GM12874 (cell line): ENCODE data around the gene NFS1.

ENCODE experiments used
- TF ChIP-seq, protein P1 (sequence below): IDR thresholded peaks from 2 replicates; pipeline ENCODE4 v1.5.1; 2011; ENCODE audit warnings: low read depth, mild to moderate bottlenecking, control low read depth, low read length, moderate library complexity; ENCODE audit not compliant: insufficient read depth

NFS1 gene

DNA sequence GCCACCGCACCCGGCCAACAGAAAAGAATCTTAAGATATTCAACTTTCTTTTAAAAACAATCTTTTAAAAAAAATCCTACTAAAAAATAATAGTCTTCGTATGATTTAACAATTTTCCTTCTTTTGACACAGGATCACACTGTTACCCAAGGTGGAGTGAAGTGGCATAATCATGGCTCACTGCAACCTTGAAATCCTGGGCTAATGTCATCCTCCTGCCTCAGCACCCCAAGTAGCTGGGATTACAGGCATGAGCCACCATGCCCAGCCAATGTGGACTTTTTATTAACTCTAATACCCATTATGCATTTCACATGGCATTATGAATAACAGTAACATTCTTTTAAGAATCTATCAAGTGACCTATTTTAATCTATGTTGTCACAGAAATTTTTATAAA is 22.1 kb upstream of the NFS1 start:
- TF ChIP-seq, protein P1, sequence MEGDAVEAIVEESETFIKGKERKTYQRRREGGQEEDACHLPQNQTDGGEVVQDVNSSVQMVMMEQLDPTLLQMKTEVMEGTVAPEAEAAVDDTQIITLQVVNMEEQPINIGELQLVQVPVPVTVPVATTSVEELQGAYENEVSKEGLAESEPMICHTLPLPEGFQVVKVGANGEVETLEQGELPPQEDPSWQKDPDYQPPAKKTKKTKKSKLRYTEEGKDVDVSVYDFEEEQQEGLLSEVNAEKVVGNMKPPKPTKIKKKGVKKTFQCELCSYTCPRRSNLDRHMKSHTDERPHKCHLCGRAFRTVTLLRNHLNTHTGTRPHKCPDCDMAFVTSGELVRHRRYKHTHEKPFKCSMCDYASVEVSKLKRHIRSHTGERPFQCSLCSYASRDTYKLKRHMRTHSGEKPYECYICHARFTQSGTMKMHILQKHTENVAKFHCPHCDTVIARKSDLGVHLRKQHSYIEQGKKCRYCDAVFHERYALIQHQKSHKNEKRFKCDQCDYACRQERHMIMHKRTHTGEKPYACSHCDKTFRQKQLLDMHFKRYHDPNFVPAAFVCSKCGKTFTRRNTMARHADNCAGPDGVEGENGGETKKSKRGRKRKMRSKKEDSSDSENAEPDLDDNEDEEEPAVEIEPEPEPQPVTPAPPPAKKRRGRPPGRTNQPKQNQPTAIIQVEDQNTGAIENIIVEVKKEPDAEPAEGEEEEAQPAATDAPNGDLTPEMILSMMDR: no peak

DNA sequence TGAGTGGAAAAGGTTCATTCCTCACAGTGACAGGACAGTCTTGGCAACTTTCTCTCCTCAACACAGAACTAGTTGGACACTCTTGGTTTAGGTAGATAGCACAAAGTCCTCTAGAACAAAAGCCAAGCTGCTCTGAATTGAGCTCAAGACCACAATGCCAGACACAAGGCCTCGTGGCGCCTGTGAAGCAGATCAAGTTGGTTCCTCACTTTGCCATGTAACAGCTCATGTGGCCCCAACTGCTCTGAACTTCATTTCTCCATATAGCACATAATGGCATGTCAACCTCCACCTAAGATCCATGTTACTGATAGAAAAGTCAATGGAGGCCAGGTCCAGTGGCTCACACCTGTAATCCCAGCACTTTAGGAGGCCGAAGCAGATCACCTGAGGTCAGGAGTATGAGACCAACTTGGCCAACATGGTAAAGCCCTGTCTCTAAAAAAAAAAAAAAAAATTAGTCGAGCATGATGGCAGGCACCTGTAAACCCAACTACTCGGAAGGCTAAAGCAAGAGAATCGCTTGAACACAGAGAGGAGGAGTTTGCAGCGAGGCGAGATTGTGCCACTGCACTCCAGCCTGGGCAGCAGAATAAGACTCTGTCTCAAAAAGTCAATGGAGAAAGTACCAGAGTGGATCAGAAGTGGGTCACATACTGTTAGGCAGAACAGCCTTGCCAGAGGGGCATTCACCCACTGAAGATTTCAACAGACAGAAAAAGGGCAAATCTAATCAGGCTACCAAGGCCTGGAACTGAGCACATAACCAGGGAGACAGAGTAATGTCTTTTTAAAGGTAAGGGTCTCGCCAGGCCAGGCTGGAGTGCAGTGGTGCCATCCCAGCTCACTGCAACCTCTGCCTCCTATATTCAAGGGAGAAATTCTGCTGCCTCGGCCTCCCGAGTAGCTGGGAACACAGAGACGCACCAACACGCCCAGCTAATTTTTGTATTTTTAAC is 21.3 kb upstream of the NFS1 start:
- TF ChIP-seq, protein P1: no peak

DNA sequence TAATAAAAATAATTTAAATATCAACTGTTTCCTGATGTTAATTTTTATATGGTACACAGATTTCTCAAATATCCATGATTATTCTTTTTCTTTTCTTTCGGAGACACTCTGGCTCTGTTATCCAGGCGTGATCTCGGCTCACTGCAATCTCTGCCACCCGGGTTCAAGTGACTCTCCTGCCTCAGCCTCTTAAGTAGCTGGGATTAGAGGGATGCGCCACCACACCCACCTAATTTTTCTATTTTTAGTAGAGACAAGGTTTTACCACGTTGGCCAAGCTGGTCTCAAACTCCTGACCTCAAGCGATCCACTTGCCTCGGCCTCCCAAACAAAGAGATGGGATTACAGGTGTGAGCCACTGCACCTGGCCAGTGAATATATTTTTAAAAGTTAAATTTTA is 20.6 kb upstream of the NFS1 start:
- TF ChIP-seq, protein P1: no peak

DNA sequence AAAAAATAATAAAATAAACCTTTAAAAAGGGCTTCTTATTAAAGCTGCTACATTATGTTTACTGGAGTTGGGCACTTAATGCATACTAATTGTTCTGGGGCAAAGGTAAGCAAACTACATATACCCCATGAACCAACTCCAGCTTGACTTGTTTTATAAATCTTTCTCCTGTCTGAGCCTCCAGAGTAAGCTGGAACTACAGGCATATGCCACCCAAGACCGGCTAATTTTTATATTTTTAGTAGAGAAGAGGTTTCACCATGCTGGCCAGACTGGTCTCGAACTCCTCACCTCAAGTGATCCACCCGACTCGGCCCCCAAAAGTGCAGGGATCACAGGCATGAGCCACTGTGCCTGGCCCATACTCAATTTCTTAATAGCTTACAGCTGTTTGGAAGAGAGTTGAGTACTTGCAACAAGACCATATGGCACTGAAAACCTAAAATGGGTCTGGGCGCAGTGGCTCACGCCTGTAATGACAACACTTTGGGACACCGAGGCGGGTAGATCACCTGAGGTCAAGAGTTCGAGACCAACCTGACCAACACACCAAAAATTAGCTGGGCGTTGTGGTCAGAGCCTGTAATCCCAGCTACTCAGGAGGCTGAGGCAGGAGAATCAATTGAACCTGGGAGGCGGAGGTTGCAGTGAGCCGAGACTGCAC is 20.0 kb upstream of the NFS1 start:
- TF ChIP-seq, protein P1: no peak

DNA sequence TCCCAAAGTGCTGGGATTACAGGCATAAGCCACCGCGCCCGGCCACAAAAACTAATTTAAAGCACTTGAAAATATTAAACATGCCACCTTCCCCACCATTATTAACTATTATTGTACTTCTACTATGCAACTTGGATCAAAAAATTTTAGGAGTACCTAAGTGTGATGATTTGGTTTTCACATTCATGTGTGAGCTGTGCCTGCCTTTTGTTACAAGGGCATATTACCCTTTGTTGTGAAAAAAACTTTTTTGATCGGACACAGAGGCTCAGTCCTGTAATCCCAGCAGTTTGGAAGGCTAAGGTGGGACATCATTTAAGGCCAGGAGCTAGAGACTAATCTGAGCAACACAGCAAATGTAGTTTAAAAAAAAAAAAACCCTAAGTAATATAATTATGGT is 17.2 kb upstream of the NFS1 start:
- TF ChIP-seq, protein P1: no peak

DNA sequence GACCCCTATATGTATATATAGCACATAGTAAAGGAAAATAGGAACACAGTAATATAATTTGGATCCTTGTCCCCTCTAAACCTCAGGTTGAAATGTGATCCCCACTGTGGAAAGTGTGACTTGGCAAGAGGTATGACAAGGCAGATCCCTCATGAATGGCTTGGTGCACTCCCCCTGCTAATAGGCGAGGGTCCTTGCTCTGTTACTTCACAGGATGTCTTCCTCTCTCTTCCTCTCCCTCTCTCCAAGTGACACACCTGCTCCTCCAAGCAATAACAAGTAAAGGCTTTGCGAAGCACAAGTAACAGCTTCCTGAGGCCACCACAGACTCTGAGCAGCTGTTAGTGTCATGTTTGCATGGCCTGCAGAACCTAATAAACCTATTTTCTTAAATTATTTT is 16.5 kb upstream of the NFS1 start:
- TF ChIP-seq, protein P1: no peak

DNA sequence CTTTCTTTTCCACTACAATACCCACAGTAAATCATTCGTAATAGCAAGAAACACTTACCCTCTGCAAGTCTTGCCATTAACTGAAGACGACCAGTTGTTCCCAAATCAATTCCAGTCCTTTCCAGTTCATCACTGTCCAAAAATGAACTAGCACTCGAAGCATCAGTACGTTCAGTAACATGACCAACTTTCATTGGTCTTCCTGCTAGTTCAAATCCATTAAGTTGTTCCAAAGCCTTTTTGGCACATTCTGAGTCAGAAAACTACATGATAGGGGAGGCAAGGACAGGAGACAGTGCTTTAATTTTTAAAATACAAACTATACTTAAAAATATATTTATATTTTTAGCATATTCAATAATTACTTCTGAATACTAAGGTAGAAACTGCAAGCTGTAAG is 15.0 kb upstream of the NFS1 start:
- TF ChIP-seq, protein P1: no peak
